Endothelial cell of umbilical vein (primary cell): ENCODE data around the gene PHF1. TPM values are rescaled to one million over a fixed set of nuclear protein-coding genes. Genes with fewer than 3 reads are reported as not detected.

Experiments
- BruUV-seq: library from RNA; stranded (reverse); fragments of 400-500 nt; replicated peaks from 2 replicates; lab custom pipeline; 2021; lab: Mats Ljungman, UMichigan
- CTCF ChIA-PET: fragments of 300-600, 350-600 bp; sonication (Branson Sonifier 250); formaldehyde crosslinking; loops from one replicate; lab custom pipeline; 2021; ENCODE audit warnings: antibody characterized with exemption, inconsistent platforms; lab: Charles Lee
- POLR2A ChIA-PET: fragments of 300-600, 350-600 bp; sonication (Branson Sonifier 250); formaldehyde crosslinking; loops from one replicate; lab custom pipeline; 2021; ENCODE audit warnings: antibody characterized with exemption, inconsistent platforms; lab: Charles Lee
- DNase-seq: peaks from one replicate; pipeline ENCODE4 v3.0.0-alpha.2; 2011; ENCODE audit warnings: low read depth, low spot score
- FAIRE-seq: peaks from 2 replicates; lab custom pipeline; 2011; peaks lifted over from hg19 to GRCh38; lab: Jason Lieb, UNC
- H2AFZ ChIP-seq: 2 replicates; pipeline ENCODE4 v1.6.0; 2012; ENCODE audit warnings: low read depth, low read length, control low read depth, inconsistent platforms
- H3K27ac ChIP-seq: 2 replicates; pipeline ENCODE4 v1.5.1; 2011; ENCODE audit warnings: low read depth, mild to moderate bottlenecking, control low read depth, low read length, moderate library complexity; ENCODE audit not compliant: insufficient read depth
- H3K27me3 ChIP-seq, 2 experiments: 2 replicates each; pipeline versions ENCODE4 v1.6.0 to v1.6.1; 2011; ENCODE audit warnings: low read length in 2 of 2, mixed read lengths in 1 of 2; ENCODE audit not compliant: control insufficient read depth in 2 of 2, insufficient read depth in 2 of 2
- H3K36me3 ChIP-seq, 2 experiments: 2 replicates in 1 of 2; 3 replicates in 1 of 2; pipeline ENCODE4 v1.5.1; 2011; ENCODE audit warnings: low read length in 2 of 2, mild to moderate bottlenecking in 1 of 2, moderate library complexity in 1 of 2; ENCODE audit not compliant: control insufficient read depth in 2 of 2, insufficient read depth in 2 of 2; ENCODE audit errors: extremely low read depth in 1 of 2
- H3K4me1 ChIP-seq: 3 replicates; pipeline ENCODE4 v1.5.1; 2011; ENCODE audit warnings: mild to moderate bottlenecking, low read length; ENCODE audit not compliant: control insufficient read depth, insufficient read depth; ENCODE audit errors: extremely low read depth
- H3K4me2 ChIP-seq: 2 replicates; pipeline ENCODE4 v1.6.1; 2011; ENCODE audit warnings: low read length, control low read depth, mixed read lengths; ENCODE audit not compliant: insufficient read depth
- H3K4me3 ChIP-seq, 3 experiments: fragments of 200-600 bp in 1 of 3; sonication (generic), shearing (Covaris generic) in 1 of 3; replicated peaks in 1 of 3; 2 replicates each; pipeline ENCODE4 v1.5.1; 2011 to 2016; ENCODE audit warnings: control low read depth in 3 of 3, low read length in 3 of 3, mild to moderate bottlenecking in 2 of 3, inconsistent platforms in 1 of 3, low read depth in 1 of 3, moderate library complexity in 1 of 3; ENCODE audit not compliant: insufficient read depth in 1 of 3
- H3K79me2 ChIP-seq: 2 replicates; pipeline ENCODE4 v1.6.0; 2012; ENCODE audit warnings: low read length, inconsistent platforms; ENCODE audit not compliant: control insufficient read depth, insufficient read depth
- H3K9ac ChIP-seq: replicated peaks from 2 replicates; pipeline ENCODE3; 2011; ENCODE audit warnings: low read length, control low read depth; ENCODE audit not compliant: insufficient read depth; ENCODE audit errors: extremely low read depth
- H3K9me1 ChIP-seq: replicated peaks from 3 replicates; pipeline ENCODE4 v1.6.0; 2011; ENCODE audit warnings: mild to moderate bottlenecking, low read length; ENCODE audit not compliant: control insufficient read depth, insufficient read depth; ENCODE audit errors: extremely low read depth
- H3K9me3 ChIP-seq: replicated peaks from 2 replicates; pipeline ENCODE4 v1.5.1; 2012; ENCODE audit warnings: low read length, inconsistent platforms; ENCODE audit not compliant: control insufficient read depth, insufficient read depth
- H4K20me1 ChIP-seq: replicated peaks from 2 replicates; pipeline ENCODE3; 2011; ENCODE audit warnings: mild to moderate bottlenecking, low read length; ENCODE audit not compliant: control insufficient read depth, insufficient read depth; ENCODE audit errors: extremely low read depth
- FOS ChIP-seq: IDR thresholded peaks from 2 replicates; pipeline ENCODE4 v1.6.1; 2011; ENCODE audit warnings: mild to moderate bottlenecking, low read length, moderate library complexity, borderline replicate concordance; ENCODE audit not compliant: insufficient read depth
- GATA2 ChIP-seq: IDR thresholded peaks from 2 replicates; pipeline ENCODE4 v1.7.0; 2011; ENCODE audit warnings: low read depth, mild to moderate bottlenecking, moderate library complexity, mixed read lengths, low read length; ENCODE audit not compliant: insufficient read length, insufficient read depth
- MYC ChIP-seq: IDR thresholded peaks from one replicate; pipeline ENCODE4 v1.6.1; 2011; ENCODE audit warnings: mild to moderate bottlenecking, low read depth, low read length
- POLR2A ChIP-seq: IDR thresholded peaks from 2 replicates; pipeline ENCODE4 v1.6.1; 2012; ENCODE audit warnings: low read depth, mild to moderate bottlenecking, control low read depth, low read length
- POLR2AphosphoS5 ChIP-seq: IDR thresholded peaks from 2 replicates; pipeline ENCODE4 v1.6.1; 2012; ENCODE audit warnings: low read depth, mild to moderate bottlenecking, control low read depth, low read length, moderate library complexity; ENCODE audit not compliant: insufficient read depth
- dilution Hi-C: fragments of 300-500 bp; cut with MboI; formaldehyde crosslinking; loops from one replicate; pipeline ENCODE4 v1.15.0; 2019; ENCODE audit warnings: low sequenced_read_pairs; ENCODE audit not compliant: extremely low pct_ligation_motif_present
- intact Hi-C: fragments of 100-400 bp; cut with micrococcal nuclease; formaldehyde crosslinking; loops from one replicate; pipeline ENCODE4 v1.10.0; 2022
- polyA plus RNA-seq, 4 experiments: library from polyadenylated mRNA; depleted of rRNA in 3 of 4; stranded (reverse) in 3 of 4; unstranded in 1 of 4; fragments of >200 nt; gene quantifications; 2 replicates each; pipeline versions ENCODE4 v1.2.1 to v1.2.3, GENCODE V29; 2011 to 2012; ENCODE audit warnings: missing spikeins in 1 of 4
- total RNA-seq: library from RNA; stranded (reverse); gene quantifications from 2 replicates; pipeline ENCODE4 v1.2.3, GENCODE V29; 2021
- TF ChIP-seq, protein P1 (sequence below): IDR thresholded peaks from 2 replicates; pipeline ENCODE4 v1.6.1; 2011; ENCODE audit not compliant: insufficient read depth, insufficient read length
- TF ChIP-seq, protein P2 (sequence below), 2 donors: IDR thresholded peaks; 1 replicate in 1 of 2; 2 replicates in 1 of 2; pipeline ENCODE4 v1.5.1; 2011; ENCODE audit warnings: low read length in 2 of 2, mild to moderate bottlenecking in 2 of 2, moderate library complexity in 2 of 2, control low read depth in 1 of 2, inconsistent platforms in 1 of 2, low read depth in 1 of 2; ENCODE audit not compliant: insufficient read depth in 1 of 2; ENCODE audit errors: extremely low read depth in 1 of 2

The PHF1 gene
- total and polyA plus RNA-seq, 2 donors (not counting 3 experiments of a cell fraction or from before 2014, with no cell fraction given): 32.5 to 53.1 TPM

DNA sequence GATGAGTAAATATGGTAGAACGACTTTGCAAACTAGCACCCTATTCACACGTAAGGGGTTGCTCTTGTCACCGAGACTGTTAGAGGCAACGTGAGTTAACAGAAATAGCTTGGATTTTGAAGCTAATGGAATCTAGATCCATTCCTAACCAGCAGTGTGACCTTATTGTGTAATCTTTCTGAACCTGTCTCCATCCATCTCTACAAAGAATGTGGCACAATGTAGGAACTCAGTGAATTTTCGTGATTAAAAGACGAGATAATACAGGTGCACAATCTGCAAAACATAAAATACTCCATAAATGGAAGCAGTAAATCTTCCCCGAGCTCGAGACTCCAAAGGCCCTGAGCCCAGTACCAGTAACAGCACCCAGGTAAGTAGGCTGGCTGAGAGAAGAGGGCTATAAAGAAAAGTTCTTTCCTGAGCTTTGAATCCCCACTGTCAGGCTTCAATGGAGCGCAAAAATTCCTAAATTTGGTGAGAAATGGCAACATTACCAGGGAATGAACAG lies 20.0 kb upstream of the PHF1 start:
- no peak for TF ChIP-seq POLR2A
- TF ChIP-seq, protein P1, sequence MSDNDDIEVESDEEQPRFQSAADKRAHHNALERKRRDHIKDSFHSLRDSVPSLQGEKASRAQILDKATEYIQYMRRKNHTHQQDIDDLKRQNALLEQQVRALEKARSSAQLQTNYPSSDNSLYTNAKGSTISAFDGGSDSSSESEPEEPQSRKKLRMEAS: no peak
- TF ChIP-seq POLR2AphosphoS5: no peak
- TF ChIP-seq GATA2: no peak
- TF ChIP-seq MYC: no peak
- TF ChIP-seq, protein P2, sequence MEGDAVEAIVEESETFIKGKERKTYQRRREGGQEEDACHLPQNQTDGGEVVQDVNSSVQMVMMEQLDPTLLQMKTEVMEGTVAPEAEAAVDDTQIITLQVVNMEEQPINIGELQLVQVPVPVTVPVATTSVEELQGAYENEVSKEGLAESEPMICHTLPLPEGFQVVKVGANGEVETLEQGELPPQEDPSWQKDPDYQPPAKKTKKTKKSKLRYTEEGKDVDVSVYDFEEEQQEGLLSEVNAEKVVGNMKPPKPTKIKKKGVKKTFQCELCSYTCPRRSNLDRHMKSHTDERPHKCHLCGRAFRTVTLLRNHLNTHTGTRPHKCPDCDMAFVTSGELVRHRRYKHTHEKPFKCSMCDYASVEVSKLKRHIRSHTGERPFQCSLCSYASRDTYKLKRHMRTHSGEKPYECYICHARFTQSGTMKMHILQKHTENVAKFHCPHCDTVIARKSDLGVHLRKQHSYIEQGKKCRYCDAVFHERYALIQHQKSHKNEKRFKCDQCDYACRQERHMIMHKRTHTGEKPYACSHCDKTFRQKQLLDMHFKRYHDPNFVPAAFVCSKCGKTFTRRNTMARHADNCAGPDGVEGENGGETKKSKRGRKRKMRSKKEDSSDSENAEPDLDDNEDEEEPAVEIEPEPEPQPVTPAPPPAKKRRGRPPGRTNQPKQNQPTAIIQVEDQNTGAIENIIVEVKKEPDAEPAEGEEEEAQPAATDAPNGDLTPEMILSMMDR (IDR thresholded peaks at IDR 0.05; ENCODE audit: extremely low read depth in 1 of 2, insufficient read depth in 1 of 2, low read depth in 1 of 2, low read length in 2 of 2): no peak
- TF ChIP-seq FOS: no peak
- H3K9ac ChIP-seq: peak overlapping the region; percentile 24
- peak overlapping the region; percentile 57 for H3K27ac ChIP-seq
- H3K9me1 ChIP-seq: no peaks in the 10 kb centered on the region
- intact Hi-C loops: loop anchor here (1.0 to 5.0 kb wide), 5 partner anchors 19 to 101 kb away; partner anchors contain the start of gene ZBTB9
- BruUV-seq: no TSS peak
- POLR2A ChIA-PET: no interaction called here
- FAIRE-seq (no peak), DNase-seq (no peak)
- peaks cover 41% of the 10 kb centered on the region for H3K79me2 ChIP-seq
- H2AFZ ChIP-seq: peak overlapping the region; percentile 91
- dilution Hi-C loops: no loop called here
- no peaks in the 10 kb centered on the region for H3K36me3 ChIP-seq
- peak overlapping the region in 1 of 3 experiments; percentile 25 for H3K4me3 ChIP-seq
- peaks cover 26% of the 10 kb centered on the region for H3K4me1 ChIP-seq
- H3K9me3 ChIP-seq: no peaks in the 10 kb centered on the region
- H3K4me2 ChIP-seq: peak overlapping the region; percentile 43
- CTCF ChIA-PET: interaction anchor here (0.7 to 1.7 kb wide), 5 partner anchors 32 to 189 kb away, joined by 3 to 15 read pairs (median 4); partner anchors contain the start of genes BAK1 and ZBTB9
- no peaks in the 10 kb centered on the region for H4K20me1 ChIP-seq
- no peaks in the 10 kb centered on the region for H3K27me3 ChIP-seq
